Anterior cingulate cortex (tissue), 58 donors: ENCODE measurements around the gene MYOCD.
A peak's percentile ranks its signal among the peaks of the same experiment; 100 is the strongest.
"Not testable (repeated sequence)": the region's sequence is repeated elsewhere in the genome, so short reads cannot be mapped to it uniquely, and the experiment has no call there.

Source experiments
- DNase-seq, 58 donors: peaks; one replicate each; lab custom pipeline; 2025; lab: John Stamatoyannopoulos, UW

MYOCD gene, protein sequence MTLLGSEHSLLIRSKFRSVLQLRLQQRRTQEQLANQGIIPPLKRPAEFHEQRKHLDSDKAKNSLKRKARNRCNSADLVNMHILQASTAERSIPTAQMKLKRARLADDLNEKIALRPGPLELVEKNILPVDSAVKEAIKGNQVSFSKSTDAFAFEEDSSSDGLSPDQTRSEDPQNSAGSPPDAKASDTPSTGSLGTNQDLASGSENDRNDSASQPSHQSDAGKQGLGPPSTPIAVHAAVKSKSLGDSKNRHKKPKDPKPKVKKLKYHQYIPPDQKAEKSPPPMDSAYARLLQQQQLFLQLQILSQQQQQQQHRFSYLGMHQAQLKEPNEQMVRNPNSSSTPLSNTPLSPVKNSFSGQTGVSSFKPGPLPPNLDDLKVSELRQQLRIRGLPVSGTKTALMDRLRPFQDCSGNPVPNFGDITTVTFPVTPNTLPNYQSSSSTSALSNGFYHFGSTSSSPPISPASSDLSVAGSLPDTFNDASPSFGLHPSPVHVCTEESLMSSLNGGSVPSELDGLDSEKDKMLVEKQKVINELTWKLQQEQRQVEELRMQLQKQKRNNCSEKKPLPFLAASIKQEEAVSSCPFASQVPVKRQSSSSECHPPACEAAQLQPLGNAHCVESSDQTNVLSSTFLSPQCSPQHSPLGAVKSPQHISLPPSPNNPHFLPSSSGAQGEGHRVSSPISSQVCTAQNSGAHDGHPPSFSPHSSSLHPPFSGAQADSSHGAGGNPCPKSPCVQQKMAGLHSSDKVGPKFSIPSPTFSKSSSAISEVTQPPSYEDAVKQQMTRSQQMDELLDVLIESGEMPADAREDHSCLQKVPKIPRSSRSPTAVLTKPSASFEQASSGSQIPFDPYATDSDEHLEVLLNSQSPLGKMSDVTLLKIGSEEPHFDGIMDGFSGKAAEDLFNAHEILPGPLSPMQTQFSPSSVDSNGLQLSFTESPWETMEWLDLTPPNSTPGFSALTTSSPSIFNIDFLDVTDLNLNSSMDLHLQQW

DNA sequence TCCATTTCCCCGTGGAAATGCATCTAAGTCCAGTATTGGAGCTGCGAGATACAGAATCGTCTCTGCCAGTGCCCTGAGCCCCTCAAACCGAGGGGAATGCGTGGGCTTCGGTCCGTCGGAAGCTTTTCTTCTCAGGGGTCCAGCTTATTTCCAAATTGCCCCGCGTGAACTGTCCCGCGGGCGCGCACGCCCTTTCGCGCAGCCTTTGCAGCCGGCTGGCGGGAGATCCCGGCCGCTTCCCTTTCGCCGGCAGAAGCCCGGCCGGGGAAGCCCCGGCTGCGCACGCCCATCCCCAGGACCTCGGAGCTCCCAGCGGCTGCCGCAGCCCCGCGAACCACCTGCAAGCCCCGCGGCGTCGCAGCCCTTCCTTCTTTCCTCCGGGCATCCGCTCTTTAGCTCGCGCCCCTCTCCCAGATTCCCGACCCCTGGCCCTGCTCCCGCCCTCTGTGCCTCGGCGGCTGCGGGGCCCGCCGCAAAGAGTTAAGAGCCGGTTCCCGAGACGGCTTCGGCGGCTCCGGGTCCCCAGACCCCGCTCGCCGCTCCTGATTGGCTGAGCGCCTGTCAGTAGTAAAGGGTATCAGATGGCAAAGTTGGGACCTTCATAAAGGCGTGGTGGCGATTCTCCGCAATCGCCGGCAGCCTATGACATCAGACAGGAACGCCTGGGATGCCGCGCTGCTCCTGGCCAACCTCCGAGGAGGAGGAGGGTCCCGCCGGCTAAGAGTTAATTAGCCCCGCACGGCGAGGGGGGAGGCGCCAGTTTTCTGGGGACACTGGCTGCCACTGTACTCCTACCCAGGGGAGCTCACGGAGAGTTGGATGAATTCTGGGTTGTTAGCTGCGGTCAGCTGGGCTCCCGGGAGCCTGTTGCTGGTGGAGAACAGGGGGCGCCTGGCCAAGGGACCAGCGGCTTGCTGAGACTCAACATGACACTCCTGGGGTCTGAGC lies at the start of gene MYOCD:
MYOCD (plus strand) TSS at position 628 of the 948 bp plus-strand sequence; CDS start at position 927, 299 bp downstream.
- DNase-seq = peak in 2 of 58 donors; percentile 4 to 5

DNA sequence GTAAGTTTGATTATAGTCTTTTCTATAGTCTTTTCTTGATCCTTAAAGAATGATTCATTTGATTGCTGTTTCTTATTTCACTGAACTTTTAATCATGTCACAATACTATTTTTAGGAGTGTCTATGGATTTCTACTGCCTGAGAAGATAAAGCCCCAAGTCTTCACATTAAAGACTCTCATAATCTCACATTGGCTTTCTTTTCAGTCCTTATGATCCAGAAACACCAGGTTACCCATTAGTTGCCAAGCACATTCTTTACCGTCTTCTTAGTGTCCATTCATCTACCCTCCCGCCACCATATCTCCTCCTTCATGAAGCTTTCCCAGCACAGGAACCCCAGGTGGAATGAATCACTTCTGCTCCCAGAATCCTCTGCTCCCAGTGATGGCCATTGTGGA lies 49.5 kb upstream of the MYOCD start:
- DNase-seq = no peak

DNA sequence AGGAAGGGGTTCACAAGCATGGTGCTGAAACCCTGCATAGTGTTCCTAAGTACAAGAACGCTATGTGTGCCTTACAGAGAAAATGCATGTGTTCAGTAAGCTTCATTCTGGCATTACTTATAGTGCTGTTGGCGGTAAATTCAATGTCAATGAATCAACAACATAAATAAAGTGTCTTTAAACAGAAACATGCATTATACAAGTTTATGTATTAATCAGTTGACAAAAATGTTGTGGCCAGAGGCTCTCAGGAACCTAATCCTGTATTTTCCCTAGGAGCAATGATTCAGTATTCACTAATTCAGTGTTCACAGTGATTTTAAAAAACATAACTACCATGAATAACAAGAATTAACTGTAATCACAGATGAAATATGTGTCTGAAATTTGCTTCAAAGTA lies 47.1 kb upstream of the MYOCD start:
- no peak for DNase-seq

DNA sequence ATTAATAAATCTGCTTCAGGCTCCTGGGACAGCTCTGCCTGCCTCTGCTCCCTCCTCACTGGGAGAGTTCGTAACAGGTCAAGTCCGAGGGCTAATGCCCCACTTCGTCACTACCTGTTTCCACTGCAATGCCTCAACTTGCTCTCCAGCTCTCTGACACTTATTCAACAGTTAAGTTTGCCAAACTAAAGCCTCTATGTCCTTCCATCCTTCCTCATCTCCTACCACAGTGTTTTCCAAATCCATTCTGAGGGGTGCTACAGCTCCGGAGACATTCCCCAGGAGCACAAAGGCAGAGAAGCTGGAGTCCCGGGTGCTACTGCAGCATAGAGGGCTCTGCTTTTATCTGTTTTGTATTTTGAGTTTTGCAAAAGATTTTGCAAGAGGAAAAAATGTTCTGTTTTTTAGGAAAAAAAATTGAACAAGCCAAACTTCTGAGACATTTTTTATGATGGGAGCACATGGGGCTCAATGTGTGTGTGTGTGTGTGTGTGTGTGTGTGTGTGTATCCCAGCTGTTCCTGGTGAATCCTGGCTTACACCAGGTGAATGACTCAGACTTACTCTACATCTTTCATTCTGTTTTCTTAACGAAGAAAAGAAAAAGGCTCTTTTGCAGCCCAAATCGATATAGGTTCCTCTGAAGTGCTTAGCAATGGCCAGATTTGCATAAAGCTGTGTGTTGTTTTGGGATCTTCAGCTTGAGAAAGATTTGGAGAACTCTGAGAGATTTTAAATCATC lies 46.1 kb upstream of the MYOCD start:
- no peak for DNase-seq

DNA sequence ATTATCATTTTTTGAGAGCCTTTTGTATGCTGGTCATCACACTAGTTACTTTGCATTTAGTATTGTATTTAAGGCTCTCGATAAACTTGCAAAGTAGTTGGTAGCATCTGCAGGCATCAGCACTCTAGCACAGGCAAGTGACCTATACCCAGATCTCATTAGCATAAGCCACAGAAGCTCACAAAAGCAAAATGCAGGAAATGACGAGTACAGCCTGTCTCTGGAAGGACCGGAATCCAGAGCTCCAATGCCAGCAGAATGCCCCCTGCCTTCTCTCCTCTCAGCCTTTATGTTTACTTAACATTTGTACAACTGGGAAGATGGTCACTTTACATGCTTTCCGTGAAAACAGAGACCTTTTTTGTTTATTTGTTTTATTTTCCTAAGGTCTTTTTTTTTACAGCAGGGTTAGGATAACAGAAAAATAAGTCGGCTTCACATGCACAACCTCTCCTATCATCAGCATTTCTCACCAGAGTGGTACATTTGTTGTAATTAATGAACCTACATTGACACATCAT lies 45.4 kb upstream of the MYOCD start:
- no peak for DNase-seq

DNA sequence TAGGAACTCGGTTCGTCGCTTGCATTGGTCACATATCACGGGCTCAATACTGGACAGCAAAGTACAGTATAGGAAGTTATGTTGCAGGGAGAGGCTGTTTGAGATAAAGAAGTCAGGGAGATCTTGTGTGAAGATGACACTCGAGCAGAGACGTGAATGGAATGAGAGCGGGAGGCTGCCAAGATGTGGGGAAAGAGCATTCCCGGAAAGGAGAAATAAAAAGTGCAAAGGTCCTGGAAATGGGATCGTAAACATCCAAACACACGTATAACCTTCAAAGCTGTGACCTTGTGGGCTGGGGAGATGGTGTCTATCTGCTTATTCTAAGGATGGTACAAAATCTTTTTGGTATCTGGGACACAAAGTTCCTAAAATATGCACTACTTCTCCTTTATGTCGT lies 43.0 kb upstream of the MYOCD start:
- DNase-seq = no peak

DNA sequence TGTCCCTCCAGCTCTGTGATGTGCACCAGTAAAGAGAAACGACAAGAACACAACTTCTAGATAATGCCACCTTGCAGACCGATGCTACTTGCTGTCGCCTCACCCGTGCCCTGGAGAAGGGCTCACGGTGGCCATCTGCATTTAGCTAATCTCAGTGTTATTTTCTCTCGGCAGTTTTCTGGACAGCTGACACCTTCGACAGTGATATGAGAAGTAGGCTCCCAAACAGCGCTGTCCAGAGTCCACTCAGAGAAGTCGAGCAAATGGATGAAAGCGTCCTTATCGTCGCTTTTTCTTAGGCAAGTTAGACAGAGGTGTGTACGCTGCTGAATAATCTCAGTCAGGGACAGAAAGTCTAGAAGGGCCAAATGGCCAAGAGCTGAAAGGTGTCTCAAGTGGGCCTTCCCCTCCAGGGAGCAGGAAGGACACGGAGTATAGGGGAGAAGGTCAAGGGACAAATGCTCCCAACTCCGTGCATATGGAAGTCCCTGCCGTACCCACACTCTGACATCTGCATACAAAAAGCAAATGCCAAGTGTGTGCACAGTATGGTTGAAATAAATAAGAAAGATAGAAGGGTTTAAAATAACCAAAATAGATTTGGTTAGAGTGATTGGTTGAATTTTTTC lies 42.4 kb upstream of the MYOCD start:
- no peak for DNase-seq

DNA sequence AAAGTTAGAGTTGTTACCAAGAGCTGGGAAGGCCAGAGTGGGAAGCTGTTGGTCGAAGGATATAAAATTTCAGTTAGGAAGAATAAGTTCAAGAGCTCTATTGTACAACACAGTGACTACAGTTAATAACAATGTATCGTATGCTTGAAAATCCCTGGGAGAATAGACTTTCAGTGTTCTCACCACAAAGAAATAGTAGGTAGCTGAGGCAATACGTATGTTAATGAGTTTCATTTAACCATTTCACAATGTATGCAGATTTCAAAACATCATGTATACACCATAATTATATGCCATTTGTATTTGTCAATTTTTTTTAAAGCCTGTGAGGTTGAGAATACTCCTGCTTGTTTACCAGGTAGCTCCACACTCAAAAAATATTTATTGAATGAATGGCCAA lies 41.5 kb upstream of the MYOCD start:
- DNase-seq = no peak

DNA sequence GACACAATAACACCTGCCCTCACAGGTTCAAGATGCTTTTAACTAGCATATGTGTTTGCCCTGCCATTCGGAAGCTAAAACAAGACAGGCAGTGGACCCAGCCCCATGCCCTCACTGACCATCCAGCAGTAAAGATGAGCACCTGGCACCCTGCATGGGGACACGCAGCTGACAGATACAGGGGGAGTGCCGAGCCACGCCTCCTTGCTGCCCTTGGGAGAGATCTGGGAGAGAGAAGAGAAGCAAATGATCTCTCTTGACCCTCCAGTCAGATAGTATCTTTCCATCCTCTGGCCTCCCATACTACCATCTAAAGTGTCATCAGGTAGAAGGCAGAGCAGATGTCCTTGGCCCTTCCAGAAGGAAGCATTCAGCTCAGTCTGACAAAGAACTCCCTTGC lies 40.6 kb upstream of the MYOCD start:
- DNase-seq = no peak

DNA sequence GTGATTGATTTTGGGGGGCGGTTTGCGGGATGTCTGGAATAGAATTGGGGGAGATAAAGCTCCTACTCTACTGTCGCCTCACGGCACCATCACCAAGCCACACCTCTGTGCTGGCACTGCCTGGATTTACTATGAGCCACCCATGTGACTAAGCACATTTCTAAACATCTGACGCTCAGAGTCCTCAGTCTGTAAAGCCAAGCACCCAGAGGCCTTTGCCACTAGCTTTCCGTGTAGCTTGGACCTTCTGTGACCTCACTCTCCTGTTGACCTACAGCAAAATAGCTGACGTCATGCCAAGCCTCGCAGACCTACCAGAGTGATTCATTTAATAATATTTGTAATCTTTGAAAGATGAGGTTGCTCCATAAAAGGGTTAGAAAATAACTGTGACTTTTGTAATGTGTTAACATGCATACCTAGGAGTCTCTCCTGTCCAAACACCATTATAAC lies 38.5 kb upstream of the MYOCD start:
- DNase-seq = no peak

DNA sequence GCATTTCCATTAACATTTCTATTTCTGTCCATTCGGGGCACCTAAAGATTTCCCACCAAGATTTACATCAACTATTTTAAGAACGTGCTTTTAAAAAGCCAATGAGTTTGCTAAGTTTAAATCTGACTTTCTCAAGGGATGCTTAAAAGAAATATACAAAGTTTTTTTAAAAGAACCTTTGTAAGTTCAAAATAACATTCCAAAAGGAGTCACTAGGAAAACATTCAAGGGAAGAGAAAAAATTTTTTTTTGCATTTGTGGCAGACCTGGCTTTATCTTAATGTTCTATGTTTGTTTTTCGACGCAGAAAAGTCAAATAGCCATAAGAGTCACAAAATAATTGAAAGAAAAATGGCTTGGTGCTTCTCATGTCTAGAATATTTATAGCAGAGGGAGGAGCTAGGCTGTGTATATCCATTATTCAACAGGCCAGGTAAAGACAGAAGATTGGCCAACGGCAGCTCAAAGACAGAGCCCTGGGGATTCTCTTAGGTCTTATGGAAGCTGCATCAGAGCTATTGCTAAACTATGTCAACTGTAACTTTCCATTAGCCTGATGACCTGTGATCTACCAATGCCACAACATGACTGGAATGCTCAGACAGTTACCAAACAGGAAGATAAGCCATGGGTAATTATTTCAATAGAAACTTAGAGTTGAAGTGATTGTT lies 37.8 kb upstream of the MYOCD start:
- no peak for DNase-seq

DNA sequence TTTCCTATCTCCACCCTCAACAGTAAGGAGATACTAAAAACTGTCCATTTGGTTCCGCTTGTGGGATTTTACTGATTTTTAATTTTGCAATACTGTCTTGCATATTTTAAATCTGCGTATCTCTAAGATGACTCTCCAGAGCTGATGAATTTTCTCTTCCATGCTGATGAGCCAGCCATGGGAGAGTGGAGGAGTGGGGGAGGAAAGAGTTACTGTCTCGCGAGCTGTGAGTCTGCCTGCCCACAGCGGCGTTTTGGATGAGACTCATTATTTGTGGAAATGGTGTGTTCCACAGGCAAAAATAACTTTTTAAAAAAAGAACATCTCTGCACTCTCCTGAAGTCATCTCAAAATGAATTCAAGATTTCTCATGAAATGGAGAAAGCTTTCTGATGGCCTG lies 34.6 kb upstream of the MYOCD start:
- peak in 21 of 58 donors; percentile 0 to 63 (median 8) for DNase-seq

DNA sequence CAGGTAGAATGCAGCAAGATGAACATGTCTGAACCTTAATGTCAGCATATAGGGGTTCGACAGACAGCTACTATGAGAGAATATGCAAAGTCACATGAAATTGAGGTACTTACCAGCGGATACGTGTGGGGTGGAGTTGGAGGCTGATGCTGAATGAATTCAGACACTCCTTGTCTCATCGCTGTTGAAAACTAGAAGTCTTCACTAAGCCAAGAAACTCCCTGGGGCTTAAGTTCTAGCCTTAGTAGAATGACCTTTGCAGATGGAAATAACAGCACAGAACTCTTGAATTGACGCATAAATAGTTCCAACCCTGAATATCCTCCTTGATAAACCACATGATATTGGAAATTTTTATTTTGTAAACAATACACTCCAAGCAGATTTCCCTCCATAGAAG lies 32.9 kb upstream of the MYOCD start:
- DNase-seq = no peak

DNA sequence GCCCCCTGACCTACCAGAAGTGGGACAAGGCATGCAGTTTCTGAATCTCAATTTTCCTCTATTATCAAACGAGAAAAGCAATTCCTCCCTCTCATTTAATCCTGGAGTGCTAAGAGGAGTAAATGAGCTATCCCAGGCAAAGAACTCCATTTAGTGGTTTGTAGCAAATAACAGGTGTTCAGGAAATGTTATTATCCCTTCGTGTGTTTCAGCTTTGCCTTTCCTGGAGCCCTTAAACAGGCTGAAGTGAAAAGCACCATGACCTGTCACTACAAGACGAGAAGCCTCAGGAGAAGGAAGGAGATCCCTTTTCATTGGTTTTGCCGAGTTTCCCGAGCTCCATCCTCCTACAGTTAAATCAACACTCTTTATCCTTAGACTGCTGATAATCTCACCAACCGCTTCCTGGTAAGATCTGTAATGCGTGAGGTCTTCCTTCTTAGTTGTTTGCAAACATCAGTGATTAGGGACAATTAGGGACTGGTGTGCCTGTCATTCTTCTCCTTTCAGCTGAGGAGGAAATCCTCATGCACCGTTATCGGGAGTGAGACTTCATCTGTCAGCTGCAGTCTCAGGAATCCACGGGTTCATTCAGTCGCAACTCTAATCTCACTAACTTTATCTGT lies 30.8 kb upstream of the MYOCD start:
- peak in 1 of 58 donors; percentile 0 for DNase-seq

DNA sequence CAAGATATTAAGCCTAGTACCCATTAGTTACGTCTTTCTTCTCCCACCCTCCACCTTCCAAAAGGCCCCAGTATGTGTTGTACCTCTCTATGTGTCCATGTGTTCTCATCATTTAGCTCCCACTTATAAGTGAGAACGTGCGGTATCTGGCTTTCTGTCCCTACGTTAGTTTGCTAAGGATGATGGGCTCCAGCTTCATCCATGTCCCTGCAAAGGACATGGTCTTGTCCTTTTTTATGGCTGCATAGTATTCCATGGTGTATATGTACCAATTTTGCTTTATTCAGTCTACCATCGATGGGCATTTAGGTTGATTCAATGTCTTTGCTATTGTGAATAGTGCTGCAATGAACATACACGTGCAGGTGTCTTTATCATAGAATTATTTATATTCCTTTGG lies 29.7 kb upstream of the MYOCD start:
- DNase-seq = not testable (repeated sequence)

DNA sequence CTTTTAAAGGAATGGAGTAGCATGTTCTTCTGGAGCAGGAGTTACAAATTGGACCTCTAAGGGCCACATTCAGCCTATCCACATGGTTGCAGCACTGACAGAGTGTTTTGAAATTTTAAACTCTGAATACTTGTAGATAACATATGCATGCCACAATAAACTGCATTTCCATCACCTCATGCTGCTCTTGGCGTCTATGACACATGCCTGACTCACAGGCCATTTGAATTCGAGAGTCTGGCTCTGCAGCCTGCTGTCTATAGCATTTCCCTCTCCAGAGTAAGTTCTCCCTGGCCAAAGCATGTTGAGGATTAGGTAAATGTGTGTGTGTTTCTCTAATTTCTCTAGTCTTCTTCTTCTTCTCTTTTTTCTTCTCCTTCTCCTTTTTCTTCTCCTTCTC lies 28.7 kb upstream of the MYOCD start:
- DNase-seq = peak in 9 of 58 donors; percentile 0 to 10 (median 2)
